Thyroid gland (tissue), 4 donors: Measurements from ENCODE around the gene NPIPA5.
"Not testable (repeated sequence)": the region's sequence is repeated elsewhere in the genome, so short reads cannot be mapped to it uniquely, and the experiment has no call there.

Experiments used
- POLR2A ChIP-seq, 2 donors: fragments of 450-650 bp; IDR thresholded peaks; one replicate each; pipeline ENCODE4 v1.6.1; 2017; ENCODE audit warnings: antibody characterized with exemption in 2 of 2, mild to moderate bottlenecking in 2 of 2, moderate library complexity in 1 of 2
- TF ChIP-seq, protein P1 (sequence below), 6 experiments: fragments of 200-600 bp in 3 of 6; fragments of 450-650 bp in 3 of 6; sonication (generic) in 3 of 6; IDR thresholded peaks; one replicate each; pipeline ENCODE4 v1.5.1; 2016 to 2019; ENCODE audit warnings: antibody characterized with exemption in 6 of 6, mild to moderate bottlenecking in 2 of 6, inconsistent platforms in 1 of 6, moderate library complexity in 1 of 6

DNA sequence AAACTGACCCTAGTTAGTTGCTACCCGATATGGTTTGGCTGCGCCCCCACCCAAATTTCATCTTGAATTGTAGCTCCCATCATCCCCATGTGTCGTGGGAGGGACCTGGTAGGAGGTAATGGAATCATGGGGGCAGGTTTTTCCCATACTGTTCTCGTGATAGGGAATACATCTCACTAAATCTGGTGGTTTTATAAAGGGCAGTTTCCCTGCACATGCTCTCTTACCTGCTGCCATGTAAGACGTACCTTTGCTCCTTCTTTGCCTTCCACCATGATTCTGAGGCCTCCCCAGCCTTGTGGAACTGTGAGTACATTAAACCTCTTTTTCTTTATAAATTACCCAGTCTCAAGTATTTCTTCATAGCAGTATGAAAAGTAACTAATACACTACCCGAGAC is 10.0 kb upstream of the NPIPA5 start:
- TF ChIP-seq POLR2A (IDR thresholded peaks at IDR 0.05) = not testable (repeated sequence)
- TF ChIP-seq, protein P1, sequence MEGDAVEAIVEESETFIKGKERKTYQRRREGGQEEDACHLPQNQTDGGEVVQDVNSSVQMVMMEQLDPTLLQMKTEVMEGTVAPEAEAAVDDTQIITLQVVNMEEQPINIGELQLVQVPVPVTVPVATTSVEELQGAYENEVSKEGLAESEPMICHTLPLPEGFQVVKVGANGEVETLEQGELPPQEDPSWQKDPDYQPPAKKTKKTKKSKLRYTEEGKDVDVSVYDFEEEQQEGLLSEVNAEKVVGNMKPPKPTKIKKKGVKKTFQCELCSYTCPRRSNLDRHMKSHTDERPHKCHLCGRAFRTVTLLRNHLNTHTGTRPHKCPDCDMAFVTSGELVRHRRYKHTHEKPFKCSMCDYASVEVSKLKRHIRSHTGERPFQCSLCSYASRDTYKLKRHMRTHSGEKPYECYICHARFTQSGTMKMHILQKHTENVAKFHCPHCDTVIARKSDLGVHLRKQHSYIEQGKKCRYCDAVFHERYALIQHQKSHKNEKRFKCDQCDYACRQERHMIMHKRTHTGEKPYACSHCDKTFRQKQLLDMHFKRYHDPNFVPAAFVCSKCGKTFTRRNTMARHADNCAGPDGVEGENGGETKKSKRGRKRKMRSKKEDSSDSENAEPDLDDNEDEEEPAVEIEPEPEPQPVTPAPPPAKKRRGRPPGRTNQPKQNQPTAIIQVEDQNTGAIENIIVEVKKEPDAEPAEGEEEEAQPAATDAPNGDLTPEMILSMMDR (IDR thresholded peaks at IDR 0.05) = not testable (repeated sequence)
